Nephron (organoid): Measurements from ENCODE around the gene OR56B4.

Experiments used
- H3K27ac Mint-ChIP-seq, 3 experiments: 2 replicates each; pipeline ENCODE4 v1.8.0; 2020; ENCODE audit warnings: mixed read lengths in 3 of 3, mild to moderate bottlenecking in 2 of 3, moderate library complexity in 1 of 3
- H3K27me3 Mint-ChIP-seq: 2 replicates; pipeline ENCODE4 v1.8.0; 2021; ENCODE audit warnings: low read depth, mild to moderate bottlenecking, moderate library complexity, mixed read lengths
- H3K36me3 Mint-ChIP-seq: 2 replicates; pipeline ENCODE4 v1.8.0; 2020; ENCODE audit warnings: low read depth, mixed read lengths
- H3K4me1 Mint-ChIP-seq: 2 replicates; pipeline ENCODE4 v1.8.0; 2020; ENCODE audit warnings: mixed read lengths
- H3K4me3 Mint-ChIP-seq, 3 experiments: 2 replicates each; pipeline ENCODE4 v1.8.0; 2020; ENCODE audit warnings: mild to moderate bottlenecking in 3 of 3, mixed read lengths in 3 of 3, moderate library complexity in 2 of 3
- H3K9me3 Mint-ChIP-seq: 2 replicates; pipeline ENCODE4 v1.8.0; 2020; ENCODE audit warnings: mixed read lengths
- CTCF ChIP-seq, 3 experiments: fragments of 200-600 bp; sonication (generic); IDR thresholded peaks; one replicate each; pipeline ENCODE4 v1.5.0; 2021; ENCODE audit warnings: antibody characterized with exemption in 3 of 3; ENCODE audit not compliant: unreplicated experiment in 3 of 3

OR56B4 gene

DNA sequence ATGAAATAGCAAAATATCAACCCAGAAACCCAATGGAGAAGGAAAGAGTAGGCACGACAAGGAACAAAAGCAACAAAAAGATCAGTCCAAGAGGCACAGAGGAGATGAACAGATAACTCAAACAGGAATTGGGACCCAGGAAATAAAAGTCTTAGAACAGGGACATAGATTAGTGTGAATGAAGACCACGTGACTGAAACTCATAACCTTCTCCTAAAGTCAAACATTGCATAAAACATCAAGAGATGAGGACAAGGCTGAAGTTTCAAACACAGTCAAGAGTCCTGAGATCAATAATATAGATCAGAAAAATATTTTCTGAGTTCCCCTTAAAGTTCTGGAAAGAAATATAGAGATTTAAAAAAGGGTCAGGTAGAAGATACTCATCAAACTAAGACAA lies 24.4 kb upstream of the OR56B4 start:
- Mint-ChIP-seq H3K36me3 (no peaks in the 10 kb centered on the region), H3K27me3 (no peaks in the 10 kb centered on the region), H3K4me1 (no peaks in the 10 kb centered on the region), H3K27ac (no peak overlapping the region), H3K9me3 (peaks cover 4% of the 10 kb centered on the region), H3K4me3 (no peak overlapping the region)
- no peak for TF ChIP-seq CTCF (IDR thresholded peaks at IDR 0.05; ENCODE audit: unreplicated experiment in 3 of 3)

GRCh38 chr11:6084587-6084986 lies 22.9 kb upstream of the OR56B4 start:
- no peak for TF ChIP-seq CTCF (IDR thresholded peaks at IDR 0.05; ENCODE audit: unreplicated experiment in 3 of 3)
- Mint-ChIP-seq H3K27ac (no peak overlapping the region), H3K4me1 (no peaks in the 10 kb centered on the region), H3K9me3 (peaks cover 4% of the 10 kb centered on the region), H3K36me3 (no peaks in the 10 kb centered on the region), H3K4me3 (no peak overlapping the region), H3K27me3 (no peaks in the 10 kb centered on the region)

DNA sequence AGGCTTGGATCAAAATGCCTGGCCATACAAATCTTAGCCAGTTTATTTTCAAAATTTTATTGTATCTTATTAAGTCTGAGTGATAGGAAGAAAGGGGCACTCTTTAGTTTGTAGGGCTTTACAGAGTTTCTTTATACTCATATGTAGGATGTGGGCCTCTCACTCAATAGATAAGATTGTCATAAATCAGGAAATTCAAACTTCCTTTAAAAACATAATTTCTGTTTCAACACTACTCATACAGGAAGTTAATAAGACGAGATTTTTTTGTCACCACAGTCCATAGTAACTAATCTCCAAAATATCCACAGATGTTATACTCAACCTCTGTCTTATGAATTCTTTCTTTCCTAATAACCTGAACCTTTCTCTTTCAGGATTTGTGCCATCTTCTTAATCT lies 13.3 kb upstream of the OR56B4 start:
- Mint-ChIP-seq H3K27ac (no peak overlapping the region), H3K9me3 (peaks cover 11% of the 10 kb centered on the region), H3K36me3 (no peaks in the 10 kb centered on the region), H3K4me3 (no peak overlapping the region), H3K4me1 (no peaks in the 10 kb centered on the region), H3K27me3 (peaks cover 4% of the 10 kb centered on the region)
- no peak for TF ChIP-seq CTCF (IDR thresholded peaks at IDR 0.05; ENCODE audit: unreplicated experiment in 3 of 3)

GRCh38 chr11:6095798-6096197 lies 11.7 kb upstream of the OR56B4 start:
- no peaks in the 10 kb centered on the region for H3K4me1 Mint-ChIP-seq
- H3K27me3 Mint-ChIP-seq = peaks cover 4% of the 10 kb centered on the region
- no peak overlapping the region for H3K27ac Mint-ChIP-seq
- peaks cover 8% of the 10 kb centered on the region for H3K9me3 Mint-ChIP-seq
- H3K4me3 Mint-ChIP-seq = no peak overlapping the region
- no peak for TF ChIP-seq CTCF (IDR thresholded peaks at IDR 0.05; ENCODE audit: unreplicated experiment in 3 of 3)
- H3K36me3 Mint-ChIP-seq = no peaks in the 10 kb centered on the region

DNA sequence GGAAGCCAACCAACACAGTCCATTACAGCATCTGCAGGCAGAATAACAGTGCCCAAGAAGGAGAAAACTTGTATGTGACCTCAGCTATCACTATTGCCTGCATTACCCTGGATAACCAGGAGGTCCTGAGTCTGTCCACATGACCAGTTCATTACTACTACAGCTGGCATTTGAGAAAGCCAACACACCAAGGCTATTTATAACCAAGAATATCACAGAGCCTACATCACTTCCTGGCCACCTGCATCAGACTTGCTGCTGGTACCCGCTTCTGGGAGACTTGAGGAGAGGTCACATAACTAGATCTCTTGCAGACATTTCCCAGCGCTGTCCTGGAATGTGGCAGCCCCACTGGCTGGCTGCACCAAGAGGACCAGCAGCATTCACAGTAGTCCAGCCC lies 11.1 kb upstream of the OR56B4 start:
- H3K27me3 Mint-ChIP-seq = peaks cover 4% of the 10 kb centered on the region
- no peak for TF ChIP-seq CTCF (IDR thresholded peaks at IDR 0.05; ENCODE audit: unreplicated experiment in 3 of 3)
- H3K4me1 Mint-ChIP-seq = no peaks in the 10 kb centered on the region
- peaks cover 7% of the 10 kb centered on the region for H3K9me3 Mint-ChIP-seq
- no peak overlapping the region for H3K27ac Mint-ChIP-seq
- no peaks in the 10 kb centered on the region for H3K36me3 Mint-ChIP-seq
- no peak overlapping the region for H3K4me3 Mint-ChIP-seq

DNA sequence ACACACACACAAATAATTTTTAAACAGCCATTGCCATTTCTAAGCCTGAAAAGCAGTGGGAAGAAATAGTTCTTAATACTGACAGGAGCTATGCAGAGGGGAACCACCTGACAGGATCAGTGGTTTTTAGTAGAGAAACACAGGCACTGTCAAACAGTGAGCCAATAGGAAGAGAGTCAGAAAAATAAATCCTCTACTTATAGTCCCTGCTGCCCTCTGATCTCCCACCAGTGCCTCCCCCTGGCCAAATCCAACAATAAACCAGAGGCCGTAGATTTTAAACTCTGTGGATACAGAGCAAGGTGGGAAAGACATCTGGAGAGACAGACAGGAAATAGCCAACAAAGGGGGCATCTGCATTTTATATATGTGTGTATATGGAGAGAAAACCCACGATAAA lies 7.9 kb upstream of the OR56B4 start:
- Mint-ChIP-seq H3K27ac (no peak overlapping the region), H3K27me3 (peaks cover 1% of the 10 kb centered on the region), H3K9me3 (no peaks in the 10 kb centered on the region), H3K4me3 (no peak overlapping the region), H3K4me1 (no peaks in the 10 kb centered on the region), H3K36me3 (no peaks in the 10 kb centered on the region)
- no peak for TF ChIP-seq CTCF (IDR thresholded peaks at IDR 0.05; ENCODE audit: unreplicated experiment in 3 of 3)
